OCI-M2 (cell line): ENCODE measurements around the gene ADAM23.

Source experiments
- DNase-seq: peaks from one replicate; lab custom pipeline; 2025; ENCODE audit not compliant: unreplicated experiment; lab: John Stamatoyannopoulos, UW

Gene ADAM23

GRCh38 chr2:206563374-206563773, 120.0 kb downstream of the ADAM23 start:
- no peak for DNase-seq

GRCh38 chr2:206565666-206566065, 122.3 kb downstream of the ADAM23 start:
- DNase-seq: no peak

- DNase-seq: no peak
Observed at GRCh38 chr2:206569470-206569869, 126.1 kb downstream of the ADAM23 start.

GRCh38 chr2:206570199-206570598, 126.9 kb downstream of the ADAM23 start:
- DNase-seq: no peak

- no peak for DNase-seq
Observed at GRCh38 chr2:206572725-206573124, 129.4 kb downstream of the ADAM23 start.

- DNase-seq: no peak
Observed at GRCh38 chr2:206573793-206574192, 130.5 kb downstream of the ADAM23 start.

GRCh38 chr2:206584323-206585116, 141.2 kb downstream of the ADAM23 start:
- no peak for DNase-seq

- DNase-seq: no peak
Observed at GRCh38 chr2:206585335-206585734, 142.0 kb downstream of the ADAM23 start.

- DNase-seq: no peak
Observed at GRCh38 chr2:206586609-206587008, 143.3 kb downstream of the ADAM23 start.

GRCh38 chr2:206597717-206598218, 154.4 kb downstream of the ADAM23 start:
- DNase-seq: no peak

GRCh38 chr2:206603243-206603642, 159.9 kb downstream of the ADAM23 start:
- DNase-seq: no peak

GRCh38 chr2:206610451-206610850, 167.1 kb downstream of the ADAM23 start:
- no peak for DNase-seq

GRCh38 chr2:206611191-206611590, 167.9 kb downstream of the ADAM23 start:
- no peak for DNase-seq

GRCh38 chr2:206611736-206612135, 168.4 kb downstream of the ADAM23 start:
- no peak for DNase-seq

GRCh38 chr2:206614811-206615210, 171.5 kb downstream of the ADAM23 start:
- DNase-seq: no peak

GRCh38 chr2:206615417-206616089, 172.2 kb downstream of the ADAM23 start:
- DNase-seq: no peak

- DNase-seq: no peak
Observed at GRCh38 chr2:206616151-206616550, 172.8 kb downstream of the ADAM23 start.

GRCh38 chr2:206619011-206619410, 175.7 kb downstream of the ADAM23 start:
- DNase-seq: no peak

- no peak for DNase-seq
Observed at GRCh38 chr2:206626108-206626507, 182.8 kb downstream of the ADAM23 start.

GRCh38 chr2:206627632-206628031, 184.3 kb downstream of the ADAM23 start:
- DNase-seq: no peak

GRCh38 chr2:206631340-206631739, 188.0 kb downstream of the ADAM23 start:
- DNase-seq: no peak

- no peak for DNase-seq
Observed at GRCh38 chr2:206635015-206635414, 191.7 kb downstream of the ADAM23 start.
